Muscle layer of colon (tissue), 2 donors: ENCODE measurements around the gene COX6A1.

Source experiments
- H3K27ac ChIP-seq: one replicate; pipeline ENCODE4 v1.7.0; 2013; ENCODE audit warnings: low read depth, mild to moderate bottlenecking, low read length, moderate library complexity
- H3K27me3 ChIP-seq, 2 donors: one replicate each; pipeline ENCODE4 v1.7.0; 2013; ENCODE audit warnings: low read length in 2 of 2, mild to moderate bottlenecking in 2 of 2; ENCODE audit not compliant: insufficient read depth in 2 of 2, control insufficient read depth in 1 of 2
- H3K36me3 ChIP-seq: one replicate; pipeline ENCODE4 v1.7.0; 2013; ENCODE audit warnings: mild to moderate bottlenecking, low read length; ENCODE audit not compliant: insufficient read depth
- H3K4me1 ChIP-seq: one replicate; pipeline ENCODE4 v1.7.0; 2013; ENCODE audit warnings: mild to moderate bottlenecking, low read length; ENCODE audit not compliant: insufficient read depth
- H3K4me3 ChIP-seq, 2 donors: one replicate each; pipeline ENCODE4 v1.7.0; 2013; ENCODE audit warnings: low read length in 2 of 2, low read depth in 1 of 2, mild to moderate bottlenecking in 1 of 2, moderate library complexity in 1 of 2
- H3K9ac ChIP-seq: one replicate; pipeline ENCODE4 v1.7.0; 2013; ENCODE audit warnings: low read length
- H3K9me3 ChIP-seq: one replicate; pipeline ENCODE4 v1.7.0; 2013; ENCODE audit warnings: mild to moderate bottlenecking, low read length
- donor health status: abdominal sarcoma.
- donor health status: Adenocarcinoma of cecum.

Gene COX6A1

GRCh38 chr12:120488057-120488640 lies 50.2 kb downstream of the COX6A1 start:
- H3K4me1 ChIP-seq = no peaks in the 10 kb centered on the region
- H3K4me3 ChIP-seq = no peak overlapping the region
- no peaks in the 10 kb centered on the region for H3K9me3 ChIP-seq
- H3K9ac ChIP-seq = no peak overlapping the region
- H3K36me3 ChIP-seq = peaks cover 12% of the 10 kb centered on the region
- no peak overlapping the region for H3K27ac ChIP-seq
- no peaks in the 10 kb centered on the region for H3K27me3 ChIP-seq

GRCh38 chr12:120489018-120489417 lies 51.1 kb downstream of the COX6A1 start:
- Histone ChIP-seq H3K27ac (no peak overlapping the region), H3K4me1 (no peaks in the 10 kb centered on the region), H3K9me3 (no peaks in the 10 kb centered on the region), H3K4me3 (no peak overlapping the region), H3K36me3 (peaks cover 12% of the 10 kb centered on the region), H3K9ac (no peak overlapping the region), H3K27me3 (no peaks in the 10 kb centered on the region)

GRCh38 chr12:120490325-120490724 lies 52.4 kb downstream of the COX6A1 start:
- H3K27ac ChIP-seq = no peak overlapping the region
- H3K27me3 ChIP-seq = no peaks in the 10 kb centered on the region
- H3K4me3 ChIP-seq = no peak overlapping the region
- no peaks in the 10 kb centered on the region for H3K9me3 ChIP-seq
- peaks cover 5% of the 10 kb centered on the region for H3K4me1 ChIP-seq
- peaks cover 12% of the 10 kb centered on the region for H3K36me3 ChIP-seq
- H3K9ac ChIP-seq = no peak overlapping the region
